Testis (tissue), 3 donors: ENCODE data around the gene CAPZA1. TPM values are rescaled to one million over a fixed set of nuclear protein-coding genes. Genes with fewer than 3 reads are reported as not detected.

ENCODE experiments used
- DNase-seq: peaks from one replicate; pipeline ENCODE4 v3.0.0-alpha.2; 2019
- H3K27ac ChIP-seq, 2 donors: fragments of 200-600 bp; sonication (generic); one replicate each; pipeline ENCODE4 v1.5.1; 2019
- H3K27me3 ChIP-seq: fragments of 200-600 bp; sonication (generic); one replicate; pipeline ENCODE4 v1.5.1; 2019
- H3K36me3 ChIP-seq: fragments of 200-600 bp; sonication (generic); one replicate; pipeline ENCODE4 v1.5.1; 2017; ENCODE audit warnings: low read depth; ENCODE audit errors: missing control alignments
- H3K4me1 ChIP-seq: fragments of 200-600 bp; sonication (generic); one replicate; pipeline ENCODE4 v1.5.1; 2019
- H3K4me3 ChIP-seq, 2 donors: fragments of 200-600 bp; sonication (generic); one replicate each; pipeline ENCODE4 v1.5.1; 2017 to 2019
- H3K9me3 ChIP-seq: fragments of 200-600 bp; sonication (generic); one replicate; pipeline ENCODE4 v1.5.1; 2017
- CTCF ChIP-seq, 3 experiments: fragments of 450-650 bp in 2 of 3; fragments of 200-600 bp in 1 of 3; sonication (generic) in 1 of 3; IDR thresholded peaks; one replicate each; pipeline ENCODE4 v1.5.1; 2016 to 2019; ENCODE audit warnings: antibody characterized with exemption in 3 of 3, mild to moderate bottlenecking in 2 of 3, moderate library complexity in 1 of 3
- POLR2A ChIP-seq: fragments of 450-650 bp; IDR thresholded peaks from one replicate; pipeline ENCODE4 v1.6.1; 2017; ENCODE audit warnings: antibody characterized with exemption, mild to moderate bottlenecking, moderate library complexity
- WGBS, 2 donors: methylation state at CpG; one replicate each; pipeline ENCODE4 v1.1.5; 2018; 5-methylcytosine and 5-hydroxymethylcytosine counted together
- intact Hi-C: fragments of 100-400 bp; cut with DNase I; formaldehyde crosslinking; loops from one replicate; pipeline ENCODE4 v1.15.1; 2023; ENCODE audit warnings: low total_unique reads
- polyA plus RNA-seq: library from polyadenylated mRNA; stranded (reverse); fragments of 350-450 nt; fragmentation: Illumina TruSeq; extraction: RNeasy Lipid Tissue Mini Kit (QIAGEN cat#74804); gene quantifications from one replicate; pipeline ENCODE4 v1.2.3, GENCODE V29; 2014; ENCODE audit warnings: low read depth, low replicate concordance; ENCODE audit not compliant: insufficient read depth
- total RNA-seq, 2 donors: library from RNA; depleted of rRNA; stranded (reverse); fragments of >200 nt; gene quantifications; one replicate each; pipeline ENCODE4 v1.2.3, GENCODE V29; 2016

The CAPZA1 gene
- total and polyA plus RNA-seq, 3 donors from 2014 or later: 120 to 148 (median 144) TPM

- no peak for DNase-seq
- no peaks in the 10 kb centered on the region for H3K9me3 ChIP-seq
- no peaks in the 10 kb centered on the region for H3K27me3 ChIP-seq
- no peaks in the 10 kb centered on the region for H3K36me3 ChIP-seq
- TF ChIP-seq POLR2A (no peak), CTCF (IDR thresholded peaks at IDR 0.05) (no peak)
- intact Hi-C loops: no loop called here
- H3K27ac ChIP-seq: no peak overlapping the region
- WGBS, 2 donors: 84 to 89% methylated on average over 4 of the region's 4 CpGs
- H3K4me1 ChIP-seq: peaks cover 12% of the 10 kb centered on the region
- H3K4me3 ChIP-seq: no peak overlapping the region
Observed at GRCh38 chr1:112686835-112687234, 67.2 kb downstream of the CAPZA1 start.

DNA sequence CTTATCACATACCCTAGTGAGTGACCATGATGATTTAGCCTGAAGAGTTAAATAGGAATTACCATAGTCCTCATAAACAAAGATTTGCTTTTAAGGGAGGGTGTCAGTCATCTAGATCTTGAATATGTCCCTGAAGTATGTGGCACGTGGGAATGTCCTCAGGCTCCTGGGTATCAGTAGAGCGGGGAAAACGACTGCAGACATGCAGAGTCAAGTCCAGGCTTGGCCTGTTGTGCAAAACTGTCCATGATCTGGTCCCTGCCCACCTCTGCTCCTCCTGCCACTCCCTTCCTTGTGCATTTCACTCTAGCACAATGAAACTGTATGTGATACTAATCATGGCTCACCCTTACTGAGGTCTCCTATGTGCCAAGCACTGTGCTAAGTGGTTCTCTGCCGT is 67.7 kb downstream of the CAPZA1 start:
- no peak for TF ChIP-seq CTCF (IDR thresholded peaks at IDR 0.05)
- no peak for TF ChIP-seq POLR2A
- 69 to 90% methylated on average over 4 of the region's 4 CpGs for WGBS, 2 donors
- DNase-seq: no peak
- H3K27me3 ChIP-seq: no peaks in the 10 kb centered on the region
- no peaks in the 10 kb centered on the region for H3K36me3 ChIP-seq
- H3K27ac ChIP-seq: no peak overlapping the region
- H3K9me3 ChIP-seq: no peaks in the 10 kb centered on the region
- intact Hi-C loops: no loop called here
- H3K4me3 ChIP-seq: no peak overlapping the region
- peaks cover 12% of the 10 kb centered on the region for H3K4me1 ChIP-seq

- peaks cover 12% of the 10 kb centered on the region for H3K4me1 ChIP-seq
- H3K27me3 ChIP-seq: no peaks in the 10 kb centered on the region
- TF ChIP-seq POLR2A (no peak), CTCF (IDR thresholded peaks at IDR 0.05) (no peak)
- no peaks in the 10 kb centered on the region for H3K9me3 ChIP-seq
- no peak for DNase-seq
- intact Hi-C loops: no loop called here
- WGBS, 2 donors: 88% methylated on average over 13 of the region's 13 CpGs
- no peaks in the 10 kb centered on the region for H3K36me3 ChIP-seq
- H3K4me3 ChIP-seq: no peak overlapping the region
- peak overlapping the region in 1 of 2 donors; percentile 53 for H3K27ac ChIP-seq
Observed at GRCh38 chr1:112687785-112688496, 68.3 kb downstream of the CAPZA1 start.

- no peaks in the 10 kb centered on the region for H3K27me3 ChIP-seq
- peak overlapping the region in 1 of 2 donors; percentile 53 for H3K27ac ChIP-seq
- no peak overlapping the region for H3K4me3 ChIP-seq
- H3K36me3 ChIP-seq: no peaks in the 10 kb centered on the region
- 68 to 80% methylated on average over 13 of the region's 13 CpGs for WGBS, 2 donors
- DNase-seq: no peak
- H3K9me3 ChIP-seq: no peaks in the 10 kb centered on the region
- no peak for TF ChIP-seq CTCF (IDR thresholded peaks at IDR 0.05)
- TF ChIP-seq POLR2A: no peak
- intact Hi-C loops: no loop called here
- H3K4me1 ChIP-seq: peaks cover 12% of the 10 kb centered on the region
Observed at GRCh38 chr1:112688781-112689193, 69.2 kb downstream of the CAPZA1 start.
